Measurements from ENCODE around the gene ANGPTL2.
"Not testable (repeated sequence)": the region's sequence is repeated elsewhere in the genome, so short reads cannot be mapped to it uniquely, and the experiment has no call there.

ANGPTL2 gene

DNA sequence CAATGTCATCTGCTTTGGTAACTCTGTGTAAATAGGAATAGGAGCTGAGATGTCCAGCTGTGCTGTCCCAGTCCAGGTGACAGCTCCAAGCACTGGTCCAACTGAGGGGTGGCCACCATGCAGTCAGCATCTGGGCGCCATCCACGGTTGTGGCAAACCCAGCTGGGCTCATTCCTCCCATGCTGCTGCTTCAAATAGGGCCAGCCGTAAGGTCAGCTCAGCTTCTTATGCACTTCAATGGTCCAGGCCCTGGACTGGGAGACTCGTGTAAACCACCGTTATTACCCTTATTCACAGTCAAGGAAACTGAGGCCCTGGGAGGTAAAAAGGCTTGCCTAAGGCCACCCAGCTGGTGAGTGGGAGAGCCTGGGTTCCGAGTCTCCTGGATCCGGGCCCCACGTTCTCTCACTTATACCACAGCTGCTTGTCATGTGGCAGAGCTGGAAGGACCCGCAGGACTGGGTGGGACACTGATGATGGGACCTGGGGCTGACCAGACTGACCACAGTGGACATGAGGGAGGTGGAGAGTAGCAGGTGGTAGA is 38.7 kb upstream of the ANGPTL2 start:
- Mint-ChIP-seq H3K4me1 (peaks cover 14% of the 10 kb centered on the region), H3K27me3 (no peaks in the 10 kb centered on the region), H3K9me3 (no peaks in the 10 kb centered on the region), H3K4me3 (no peak overlapping the region), H3K36me3 (ENCODE audit: low read depth) (no peaks in the 10 kb centered on the region), H3K27ac (no peak overlapping the region)
- no peak for DNase-seq
- no peak for ATAC-seq

DNA sequence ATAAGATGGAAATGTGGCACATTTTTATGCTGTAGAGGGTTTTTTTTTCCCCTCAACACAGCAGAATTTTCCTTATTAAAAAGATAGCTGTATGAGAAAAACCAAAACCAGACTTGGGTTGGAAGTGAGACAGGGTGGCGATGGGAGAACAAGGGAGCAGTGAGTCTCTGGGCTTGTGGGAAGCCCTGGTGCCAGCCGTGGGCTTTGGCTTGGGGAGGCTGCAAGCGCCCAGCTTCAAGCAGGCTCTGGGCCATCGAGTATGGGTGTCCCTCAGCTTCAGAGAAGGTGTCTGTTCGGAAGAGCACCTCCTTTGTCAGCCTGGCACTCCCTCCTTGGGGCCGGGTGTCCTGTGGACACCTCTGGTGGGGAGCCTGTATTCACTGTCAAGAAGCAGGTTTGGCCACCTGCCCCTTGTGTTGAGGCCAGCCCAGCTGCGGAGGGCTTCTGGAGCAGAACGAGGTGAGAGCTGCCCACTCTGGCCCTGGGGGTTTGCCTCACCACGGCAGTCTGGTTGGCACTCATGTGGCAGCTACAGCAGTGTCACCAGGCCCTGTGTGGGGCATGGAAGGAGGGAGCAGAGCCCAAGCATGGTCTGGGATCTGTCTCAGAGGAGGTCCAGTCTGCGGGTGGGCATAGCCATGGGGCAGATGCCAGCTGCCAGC is 37.6 kb upstream of the ANGPTL2 start:
- no peak overlapping the region for H3K4me3 Mint-ChIP-seq
- no peak for ATAC-seq
- no peak for DNase-seq
- no peaks in the 10 kb centered on the region for H3K36me3 Mint-ChIP-seq (ENCODE audit: low read depth)
- H3K27ac Mint-ChIP-seq = no peak overlapping the region
- peaks cover 16% of the 10 kb centered on the region for H3K4me1 Mint-ChIP-seq
- no peaks in the 10 kb centered on the region for H3K27me3 Mint-ChIP-seq
- no peaks in the 10 kb centered on the region for H3K9me3 Mint-ChIP-seq

DNA sequence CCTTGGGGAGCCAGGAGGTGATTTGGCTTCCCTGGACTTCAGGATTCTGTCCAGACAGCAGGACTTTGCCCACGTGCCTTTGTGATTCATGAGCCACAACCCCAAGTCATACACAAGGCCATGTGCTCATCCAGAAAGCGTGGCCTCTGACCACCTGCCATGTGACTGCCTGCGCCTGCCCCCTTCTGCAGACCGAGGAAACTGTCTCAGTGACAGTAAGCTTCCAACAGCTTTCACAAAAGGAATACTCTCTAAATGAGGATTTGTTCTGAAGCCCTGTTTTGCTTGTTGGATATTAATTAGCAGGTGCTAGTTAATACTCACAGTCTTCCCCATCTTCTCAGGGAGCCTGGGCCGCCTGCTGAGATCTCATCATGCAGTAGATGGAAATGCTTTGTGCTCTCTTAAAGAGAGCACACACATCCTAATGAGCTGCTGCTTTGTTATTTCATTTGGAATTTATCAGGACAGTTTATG is 36.9 kb upstream of the ANGPTL2 start:
- Mint-ChIP-seq H3K4me3 (no peak overlapping the region), H3K9me3 (no peaks in the 10 kb centered on the region), H3K36me3 (ENCODE audit: low read depth) (no peaks in the 10 kb centered on the region), H3K27me3 (no peaks in the 10 kb centered on the region), H3K4me1 (peaks cover 21% of the 10 kb centered on the region), H3K27ac (no peak overlapping the region)
- ATAC-seq (no peak), DNase-seq (no peak)

DNA sequence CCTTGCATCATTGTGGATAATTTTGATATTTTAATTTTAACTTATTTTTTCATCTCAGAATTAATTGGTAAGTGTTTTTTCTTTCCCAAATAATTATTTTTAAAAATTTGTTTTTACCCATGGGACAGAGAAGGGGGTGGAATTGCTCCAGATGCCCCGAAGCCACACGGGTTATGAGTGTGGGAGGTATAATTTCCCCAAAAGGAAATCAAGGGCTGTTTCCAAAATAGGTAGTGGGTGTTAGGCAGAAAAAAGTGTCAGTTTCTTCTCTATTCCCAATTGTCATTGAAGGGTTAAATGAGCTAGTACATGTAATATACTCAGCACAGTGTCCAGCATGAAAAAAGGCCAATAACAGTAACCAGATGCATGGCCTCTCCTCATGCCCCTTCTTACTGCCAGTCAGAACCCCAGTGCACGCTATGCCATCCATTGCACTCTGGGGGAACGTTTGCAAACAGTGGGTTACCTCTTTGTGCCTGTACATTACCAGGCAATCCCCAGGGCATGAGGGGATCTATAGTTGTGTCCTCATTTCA is 36.4 kb upstream of the ANGPTL2 start:
- no peak overlapping the region for H3K4me3 Mint-ChIP-seq
- DNase-seq = no peak
- H3K36me3 Mint-ChIP-seq (ENCODE audit: low read depth) = no peaks in the 10 kb centered on the region
- H3K27me3 Mint-ChIP-seq = no peaks in the 10 kb centered on the region
- H3K27ac Mint-ChIP-seq = no peak overlapping the region
- peaks cover 23% of the 10 kb centered on the region for H3K4me1 Mint-ChIP-seq
- ATAC-seq = no peak
- no peaks in the 10 kb centered on the region for H3K9me3 Mint-ChIP-seq

DNA sequence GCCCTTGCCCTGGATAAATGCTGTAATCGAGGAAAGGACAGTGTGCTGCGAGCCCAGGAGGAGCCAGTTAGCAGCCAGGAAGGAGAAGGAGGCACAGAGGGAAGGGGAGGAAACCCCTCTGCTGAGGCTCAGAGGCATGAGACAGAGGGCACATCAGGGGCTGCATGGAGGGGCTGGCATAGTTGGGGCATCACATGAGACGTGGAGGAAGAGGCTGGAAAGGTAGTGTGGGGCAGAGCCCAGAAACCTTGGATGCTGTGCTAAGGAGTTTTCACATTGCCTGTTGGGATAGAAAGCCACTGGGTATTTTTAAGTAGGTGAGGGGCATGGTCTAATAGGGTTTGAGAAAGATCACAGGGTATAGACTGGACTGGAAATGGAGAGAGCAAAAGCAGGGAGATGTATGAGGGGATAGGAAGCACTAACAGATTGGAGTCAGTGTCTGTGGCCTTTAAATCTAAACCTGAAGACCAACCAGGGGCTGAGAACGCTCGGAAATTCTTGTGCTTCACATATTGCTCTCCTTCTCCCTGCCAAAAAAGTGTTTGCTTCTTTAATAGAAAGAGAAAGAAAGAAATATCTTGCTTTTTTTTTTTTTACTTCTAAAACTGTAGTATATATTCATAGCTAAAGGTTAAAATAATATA is 33.0 kb upstream of the ANGPTL2 start:
- Mint-ChIP-seq H3K9me3 (no peaks in the 10 kb centered on the region), H3K4me1 (peaks cover 14% of the 10 kb centered on the region), H3K4me3 (no peak overlapping the region), H3K27me3 (no peaks in the 10 kb centered on the region), H3K36me3 (ENCODE audit: low read depth) (no peaks in the 10 kb centered on the region), H3K27ac (no peak overlapping the region)
- no peak for DNase-seq
- no peak for ATAC-seq

DNA sequence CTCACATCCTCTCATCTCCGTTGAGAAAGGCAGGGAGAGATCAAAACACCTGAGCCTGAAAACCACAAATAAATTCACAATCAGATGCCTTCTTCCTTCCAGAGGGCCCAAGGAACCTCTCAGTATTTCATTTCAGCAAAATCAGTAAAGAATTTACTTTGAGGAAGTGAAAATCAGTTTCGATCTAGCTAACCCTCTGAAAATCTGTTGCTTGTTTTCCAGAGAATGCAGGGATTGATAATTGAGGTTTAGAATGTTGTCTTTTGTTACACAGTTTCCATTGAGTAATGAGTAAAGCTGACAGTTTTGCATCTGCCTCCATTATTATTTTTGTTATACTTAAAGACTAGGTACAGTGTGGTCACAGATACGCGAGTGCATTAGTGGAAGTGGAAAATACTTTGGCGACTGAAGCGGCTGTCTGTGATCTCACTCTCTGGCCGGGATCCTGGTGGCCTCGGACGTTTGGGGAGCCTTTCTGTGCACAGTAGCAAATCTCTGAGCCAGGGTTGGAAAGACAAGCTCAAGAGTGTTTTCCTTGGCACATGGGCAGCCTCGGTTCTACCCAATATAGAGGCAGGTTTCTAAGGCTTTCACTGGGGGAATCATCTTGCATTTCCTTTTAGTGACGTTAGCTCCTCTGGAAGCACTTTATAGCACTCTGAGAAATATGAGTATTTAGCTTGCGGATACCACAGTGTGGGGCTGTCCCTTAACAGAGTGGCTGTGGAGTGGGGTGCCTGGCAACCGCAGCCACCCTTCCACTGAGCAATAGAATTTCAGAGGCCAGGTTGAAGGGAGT is 32.2 kb upstream of the ANGPTL2 start:
- no peak overlapping the region for H3K4me3 Mint-ChIP-seq
- no peak for DNase-seq
- no peaks in the 10 kb centered on the region for H3K36me3 Mint-ChIP-seq (ENCODE audit: low read depth)

DNA sequence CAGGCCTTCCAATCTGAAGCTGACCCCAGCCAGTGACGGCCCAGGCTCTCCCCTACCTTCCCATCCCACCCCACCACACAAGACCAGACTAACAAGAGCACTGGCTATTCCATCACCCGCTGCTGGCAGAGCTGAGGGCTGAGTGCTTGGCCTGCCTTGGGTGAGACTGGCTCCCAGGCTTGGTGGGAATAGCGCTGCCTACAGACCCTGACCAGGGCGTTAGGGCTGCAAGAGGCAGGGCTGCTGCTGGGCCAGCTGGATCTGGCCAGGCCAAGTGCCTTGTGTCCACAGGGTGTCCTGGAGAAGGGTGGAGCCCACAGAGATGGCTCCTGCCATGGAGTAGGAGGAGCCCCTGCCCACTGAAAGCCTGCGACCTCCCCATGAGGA is 31.6 kb upstream of the ANGPTL2 start:
- Mint-ChIP-seq H3K27ac (no peak overlapping the region), H3K36me3 (ENCODE audit: low read depth) (no peaks in the 10 kb centered on the region), H3K27me3 (no peaks in the 10 kb centered on the region), H3K4me3 (no peak overlapping the region), H3K9me3 (no peaks in the 10 kb centered on the region), H3K4me1 (peaks cover 10% of the 10 kb centered on the region)
- DNase-seq (no peak), ATAC-seq (peak; percentile 26)

More for the DNA sequence above, 32.2 kb upstream of the ANGPTL2 start:
- Mint-ChIP-seq H3K9me3 (no peaks in the 10 kb centered on the region), H3K4me1 (peaks cover 11% of the 10 kb centered on the region), H3K27me3 (no peaks in the 10 kb centered on the region), H3K27ac (no peak overlapping the region)
- peak; percentile 72 for ATAC-seq

DNA sequence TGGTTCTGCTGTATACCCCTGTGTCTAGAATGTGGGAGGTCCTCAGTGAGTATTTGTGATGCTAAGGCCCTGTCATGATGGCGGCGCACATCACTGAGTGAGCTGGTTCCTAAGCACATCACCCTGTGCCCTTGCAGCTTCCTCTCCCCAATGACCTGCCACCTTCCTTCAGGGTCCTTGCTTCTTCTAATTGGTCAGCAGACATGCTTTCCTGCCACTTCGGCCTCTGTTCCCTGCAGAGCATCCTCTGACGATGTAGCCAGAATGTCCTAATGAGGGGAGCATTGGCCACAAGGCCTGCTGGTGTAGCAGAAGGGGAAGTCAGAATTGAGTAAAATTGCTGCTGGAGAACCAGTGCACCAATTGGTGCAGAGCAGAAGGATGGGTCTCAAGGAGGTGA is 31.1 kb upstream of the ANGPTL2 start:
- no peaks in the 10 kb centered on the region for H3K36me3 Mint-ChIP-seq (ENCODE audit: low read depth)
- no peak for ATAC-seq
- no peak overlapping the region for H3K27ac Mint-ChIP-seq
- H3K9me3 Mint-ChIP-seq = no peaks in the 10 kb centered on the region
- peaks cover 10% of the 10 kb centered on the region for H3K4me1 Mint-ChIP-seq
- no peak for DNase-seq
- H3K27me3 Mint-ChIP-seq = no peaks in the 10 kb centered on the region
- no peak overlapping the region for H3K4me3 Mint-ChIP-seq

DNA sequence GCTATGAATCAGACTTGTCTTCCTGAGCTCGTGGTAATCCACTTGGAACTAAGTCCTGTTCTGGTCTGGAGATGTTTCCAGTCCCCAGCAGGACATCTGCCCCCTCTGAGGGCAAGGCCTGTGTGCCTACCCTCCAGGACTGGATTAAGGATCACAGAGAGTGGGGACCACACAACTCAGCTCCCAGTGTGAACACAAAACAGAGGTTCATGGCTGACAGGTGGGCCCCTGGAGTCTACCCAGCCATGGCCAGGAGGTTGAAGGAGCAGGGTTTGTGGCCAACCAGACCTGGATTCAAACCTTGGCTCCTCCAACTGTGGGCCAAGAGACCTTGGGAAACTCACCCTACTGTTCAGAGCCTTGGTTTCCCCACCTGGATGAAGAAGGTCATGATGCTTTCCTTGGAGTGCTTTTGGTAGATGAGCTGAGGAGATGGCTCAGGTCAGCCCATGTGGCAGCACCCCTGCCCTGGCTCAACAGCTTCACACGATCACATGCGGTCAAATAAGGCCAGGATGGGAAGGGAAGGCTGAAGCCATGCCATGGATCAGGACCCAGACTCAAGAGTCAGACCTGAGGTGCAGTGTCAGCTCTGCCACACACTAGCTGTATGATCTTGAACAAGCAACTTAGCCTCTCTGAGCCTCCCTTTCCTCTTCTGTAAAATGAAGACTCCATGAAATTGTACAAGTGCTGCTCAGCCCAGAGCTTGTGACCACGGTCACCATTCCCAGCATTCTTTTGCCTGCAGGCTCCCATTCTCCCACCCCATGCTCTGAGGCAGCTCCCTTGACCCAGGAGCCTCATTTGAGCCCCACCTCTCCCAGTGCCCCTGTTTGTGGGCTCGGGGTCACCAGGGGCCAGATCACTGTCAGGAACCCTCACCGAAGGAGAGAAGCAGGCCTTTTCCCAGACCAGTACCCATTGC is 27.3 kb upstream of the ANGPTL2 start:
- ATAC-seq (no peak), DNase-seq (no peak)
- H3K4me3 Mint-ChIP-seq = no peak overlapping the region
- no peak overlapping the region for H3K27ac Mint-ChIP-seq
- H3K36me3 Mint-ChIP-seq (ENCODE audit: low read depth) = no peaks in the 10 kb centered on the region
- no peaks in the 10 kb centered on the region for H3K9me3 Mint-ChIP-seq
- peaks cover 2% of the 10 kb centered on the region for H3K27me3 Mint-ChIP-seq
- H3K4me1 Mint-ChIP-seq = peaks cover 7% of the 10 kb centered on the region

DNA sequence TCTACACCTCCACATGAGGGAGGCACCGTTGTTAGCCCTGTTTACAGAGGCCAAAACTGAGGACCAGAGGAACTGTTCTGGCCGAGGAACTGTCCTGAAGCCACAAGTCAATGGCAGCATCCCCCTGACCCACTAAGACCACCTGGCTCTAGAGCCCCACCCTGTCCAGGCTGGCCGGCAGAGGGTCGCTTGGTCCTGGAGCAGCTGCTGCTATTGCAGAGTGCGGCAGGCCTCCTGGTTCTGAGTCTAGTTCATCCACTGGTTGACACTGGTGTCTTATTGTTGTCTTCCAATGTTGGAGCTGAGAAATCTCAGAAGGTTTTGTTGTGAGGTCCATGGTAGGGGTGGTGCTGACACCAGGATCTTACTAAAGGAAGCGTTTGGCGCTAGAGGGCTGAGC is 26.6 kb upstream of the ANGPTL2 start:
- Mint-ChIP-seq H3K4me3 (no peak overlapping the region), H3K27me3 (peaks cover 2% of the 10 kb centered on the region), H3K4me1 (no peaks in the 10 kb centered on the region), H3K36me3 (ENCODE audit: low read depth) (no peaks in the 10 kb centered on the region), H3K9me3 (no peaks in the 10 kb centered on the region), H3K27ac (no peak overlapping the region)
- DNase-seq (no peak), ATAC-seq (no peak)

DNA sequence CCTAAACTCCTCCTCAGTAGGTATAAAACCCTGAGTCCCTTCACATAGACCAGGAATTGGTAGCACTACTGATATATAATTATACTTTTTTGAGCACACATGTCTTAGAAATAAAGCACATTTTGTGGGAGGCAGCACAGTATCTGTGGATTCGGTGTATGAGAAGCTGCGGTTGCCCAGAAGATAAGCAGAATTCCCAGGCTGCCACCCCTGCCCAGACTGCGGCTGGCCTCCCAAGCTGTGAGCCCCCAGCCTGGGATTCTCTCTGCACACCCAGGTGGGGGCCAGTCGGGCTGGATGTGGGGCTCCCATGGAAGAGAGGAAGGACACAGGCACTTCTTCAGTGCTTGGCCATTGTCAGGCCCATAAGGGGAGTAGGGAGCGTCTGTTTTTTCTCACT is 25.6 kb upstream of the ANGPTL2 start:
- Mint-ChIP-seq H3K4me3 (no peak overlapping the region), H3K9me3 (no peaks in the 10 kb centered on the region), H3K27ac (no peak overlapping the region), H3K4me1 (no peaks in the 10 kb centered on the region), H3K27me3 (peaks cover 2% of the 10 kb centered on the region), H3K36me3 (ENCODE audit: low read depth) (no peaks in the 10 kb centered on the region)
- DNase-seq = no peak
- ATAC-seq = no peak

DNA sequence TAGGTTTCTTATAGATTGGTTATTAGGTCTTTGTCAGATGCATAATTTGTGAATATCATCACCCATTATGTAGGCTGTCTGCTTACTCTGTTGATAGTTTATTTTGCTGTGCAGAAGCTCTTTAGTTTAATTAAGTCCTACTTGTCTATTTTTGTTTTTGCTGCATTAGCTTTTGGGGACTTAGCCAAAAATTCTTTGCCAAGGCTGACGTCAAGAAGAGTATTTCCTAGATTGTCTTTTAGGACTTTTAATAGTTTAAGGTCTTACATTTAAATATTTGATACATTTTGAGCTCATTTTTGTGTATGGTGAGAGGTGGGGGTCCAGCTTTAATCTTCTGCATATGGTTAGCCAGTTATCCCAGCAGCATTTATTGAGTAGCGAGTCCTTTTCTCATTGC is 24.8 kb upstream of the ANGPTL2 start:
- no peak overlapping the region for H3K4me3 Mint-ChIP-seq
- DNase-seq (no peak), ATAC-seq (no peak)
- peaks cover 2% of the 10 kb centered on the region for H3K27me3 Mint-ChIP-seq
- no peak overlapping the region for H3K27ac Mint-ChIP-seq
- H3K4me1 Mint-ChIP-seq = no peaks in the 10 kb centered on the region
- no peaks in the 10 kb centered on the region for H3K36me3 Mint-ChIP-seq (ENCODE audit: low read depth)
- no peaks in the 10 kb centered on the region for H3K9me3 Mint-ChIP-seq

DNA sequence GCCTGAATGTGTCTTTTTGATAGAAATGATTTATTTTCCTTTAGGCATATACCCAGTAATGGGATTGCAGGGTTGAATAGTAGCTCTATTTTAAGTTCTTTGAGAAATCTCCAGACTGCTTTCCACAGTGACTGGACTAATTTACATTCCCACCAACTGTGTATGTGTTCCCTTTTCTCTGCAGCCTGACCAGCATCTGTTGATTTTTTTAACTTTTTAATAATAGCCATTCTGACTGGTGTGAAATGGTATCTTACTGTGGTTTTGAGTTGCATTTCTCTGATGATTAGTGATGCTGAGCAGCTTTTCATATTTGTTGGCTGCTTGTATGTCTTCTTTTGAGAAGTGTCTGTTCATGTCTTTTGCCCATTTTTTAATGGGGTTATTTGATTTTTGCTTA is 24.4 kb upstream of the ANGPTL2 start:
- H3K36me3 Mint-ChIP-seq (ENCODE audit: low read depth); H3K9me3 Mint-ChIP-seq; H3K27me3 Mint-ChIP-seq; H3K27ac Mint-ChIP-seq; H3K4me1 Mint-ChIP-seq; ATAC-seq; H3K4me3 Mint-ChIP-seq; DNase-seq: not testable (repeated sequence)

All from activated naive CD8-positive, alpha-beta T cell treated with anti-CD3 and anti-CD28 coated beads, Interleukin-2, amount 50 U/mL, for 24 hours (primary cell).